NB4 (cell line): ENCODE results near the gene P4HA1.

Experiments used
- CTCF ChIP-seq: IDR thresholded peaks from one replicate; pipeline ENCODE4 v1.5.1; 2012; ENCODE audit warnings: low read depth, low read length
- MAX ChIP-seq: IDR thresholded peaks from 2 replicates; pipeline ENCODE4 v1.6.1; 2011; ENCODE audit warnings: low read depth, low read length

- TF ChIP-seq CTCF (no peak), MAX (no peak)
Measured at GRCh38 chr10:73061743-73062142, 34.9 kb downstream of the P4HA1 start.
